DND-41 (cell line): ENCODE data around the gene TBC1D2B.

Source experiments
- ATAC-seq: fragments of 200-7000 bp; cut with Tn5 transposase; 3 replicates; pipeline ENCODE4 v1.9.1; 2021; ENCODE audit warnings: low read depth; ENCODE audit not compliant: insufficient read depth
- DNase-seq: peaks from one replicate; pipeline ENCODE4 v3.0.0-alpha.2; 2020
- H2AFZ ChIP-seq: 2 replicates; pipeline ENCODE4 v1.6.0; 2012; ENCODE audit warnings: low read depth, low read length
- H3K27ac ChIP-seq: 2 replicates; pipeline ENCODE4 v1.5.1; 2012; ENCODE audit warnings: low read length, inconsistent platforms
- H3K27me3 ChIP-seq: fragments of 200-600 bp; sonication (generic); 2 replicates; pipeline ENCODE4 v1.6.0; 2012; ENCODE audit warnings: low read length, mild to moderate bottlenecking, inconsistent platforms; ENCODE audit not compliant: insufficient read depth, poor library complexity
- H3K36me3 ChIP-seq: 2 replicates; pipeline ENCODE4 v1.5.1; 2012; ENCODE audit warnings: low read length, inconsistent platforms; ENCODE audit not compliant: insufficient read depth
- H3K4me1 ChIP-seq: 2 replicates; pipeline ENCODE4 v1.5.1; 2012; ENCODE audit warnings: mild to moderate bottlenecking, low read length; ENCODE audit not compliant: insufficient read depth
- H3K4me2 ChIP-seq: 2 replicates; pipeline ENCODE4 v1.6.0; 2012; ENCODE audit warnings: mild to moderate bottlenecking, moderate library complexity, low read length, inconsistent platforms; ENCODE audit not compliant: insufficient read depth
- H3K4me3 ChIP-seq, 2 experiments: fragments of 200-600 bp in 1 of 2; shearing (Covaris generic) in 1 of 2; 2 replicates each; pipeline ENCODE4 v1.5.1; 2012 to 2016; ENCODE audit warnings: inconsistent platforms in 2 of 2, low read length in 2 of 2, mild to moderate bottlenecking in 2 of 2, low read depth in 1 of 2, moderate library complexity in 1 of 2
- H3K79me2 ChIP-seq: 2 replicates; pipeline ENCODE4 v1.6.0; 2012; ENCODE audit warnings: low read length, inconsistent platforms; ENCODE audit not compliant: insufficient read depth
- H3K9ac ChIP-seq: 2 replicates; pipeline ENCODE4 v1.6.0; 2012; ENCODE audit warnings: low read depth, mild to moderate bottlenecking, inconsistent platforms, low read length, moderate library complexity
- H3K9me3 ChIP-seq: 2 replicates; pipeline ENCODE4 v1.5.1; 2012; ENCODE audit warnings: low read length, moderate library complexity, mild to moderate bottlenecking, inconsistent platforms; ENCODE audit not compliant: insufficient read depth, severe bottlenecking
- H4K20me1 ChIP-seq: 2 replicates; pipeline ENCODE4 v1.6.0; 2012; ENCODE audit warnings: low read length; ENCODE audit not compliant: insufficient read depth
- CTCF ChIP-seq: IDR thresholded peaks from 2 replicates; pipeline ENCODE4 v1.5.1; 2012; ENCODE audit warnings: borderline replicate concordance, low read length, moderate library complexity, mild to moderate bottlenecking; ENCODE audit not compliant: poor library complexity, severe bottlenecking; ENCODE audit errors: extremely low read depth
- EZH2 ChIP-seq: IDR thresholded peaks from 3 replicates; pipeline ENCODE4 v1.6.1; 2012; ENCODE audit warnings: borderline replicate concordance, low read depth, mild to moderate bottlenecking, moderate library complexity, low read length, inconsistent platforms; ENCODE audit not compliant: severe bottlenecking

TBC1D2B gene

GRCh38 chr15:78010067-78010466, 67.4 kb downstream of the TBC1D2B start:
- H4K20me1 ChIP-seq = 0 out of 2 replicates have a peak, but pooled peaks cover 15% of the 10 kb centered on the region
- H3K4me2 ChIP-seq = no peak overlapping the region
- DNase-seq (no peak), ATAC-seq (no peak)
- peaks cover 74% of the 10 kb centered on the region for H3K36me3 ChIP-seq
- H3K79me2 ChIP-seq = no peaks in the 10 kb centered on the region
- H3K27me3 ChIP-seq = no peaks in the 10 kb centered on the region
- no peak overlapping the region for H3K27ac ChIP-seq
- no peak overlapping the region for H2AFZ ChIP-seq
- H3K4me3 ChIP-seq = no peak overlapping the region
- H3K9me3 ChIP-seq = no peaks in the 10 kb centered on the region
- no peaks in the 10 kb centered on the region for H3K4me1 ChIP-seq
- no peak for TF ChIP-seq EZH2
- no peak for TF ChIP-seq CTCF
- H3K9ac ChIP-seq = no peak overlapping the region

- Histone ChIP-seq H2AFZ (no peak overlapping the region), H3K36me3 (peaks cover 81% of the 10 kb centered on the region), H3K9me3 (no peaks in the 10 kb centered on the region), H3K4me2 (no peak overlapping the region), H3K9ac (no peak overlapping the region), H3K4me3 (no peak overlapping the region), H3K4me1 (no peaks in the 10 kb centered on the region), H3K27me3 (no peaks in the 10 kb centered on the region), H3K79me2 (no peaks in the 10 kb centered on the region), H4K20me1 (0 out of 2 replicates have a peak, but pooled peaks cover 15% of the 10 kb centered on the region), H3K27ac (no peak overlapping the region)
- ATAC-seq (no peak), DNase-seq (no peak)
- no peak for TF ChIP-seq EZH2
- no peak for TF ChIP-seq CTCF
Observed at GRCh38 chr15:78007964-78008886, 69.3 kb downstream of the TBC1D2B start.

- TF ChIP-seq EZH2 (no peak), CTCF (no peak)
- H2AFZ ChIP-seq = no peak overlapping the region
- H3K79me2 ChIP-seq = no peaks in the 10 kb centered on the region
- DNase-seq = no peak
- H3K27me3 ChIP-seq = no peaks in the 10 kb centered on the region
- no peak overlapping the region for H3K9ac ChIP-seq
- H3K4me3 ChIP-seq = no peak overlapping the region
- H3K4me1 ChIP-seq = no peaks in the 10 kb centered on the region
- peaks cover 81% of the 10 kb centered on the region for H3K36me3 ChIP-seq
- no peak for ATAC-seq
- no peak overlapping the region for H3K4me2 ChIP-seq
- H4K20me1 ChIP-seq = 0 out of 2 replicates have a peak, but pooled peaks cover 15% of the 10 kb centered on the region
- H3K9me3 ChIP-seq = no peaks in the 10 kb centered on the region
- H3K27ac ChIP-seq = no peak overlapping the region
Observed at GRCh38 chr15:78007211-78007931, 70.1 kb downstream of the TBC1D2B start.
